Measurements from ENCODE around the gene FYN.

FYN gene

GRCh38 chr6:111769365-111770152 lies 103.7 kb downstream of the FYN start:
- DNase-seq (ENCODE audit: low read depth), result no peak
- no peak overlapping the region for H3K4me3 ChIP-seq (ENCODE audit: low read depth, low read length)
- no peak for TF ChIP-seq CTCF (IDR thresholded peaks at IDR 0.05; ENCODE audit: low read depth, low read length, missing control alignments)

- DNase-seq (ENCODE audit: low read depth), result no peak
- no peak for TF ChIP-seq CTCF (IDR thresholded peaks at IDR 0.05; ENCODE audit: low read depth, low read length, missing control alignments)
- H3K4me3 ChIP-seq (ENCODE audit: low read depth, low read length), result no peak overlapping the region
Measured at GRCh38 chr6:111768431-111768770, 104.9 kb downstream of the FYN start.

GRCh38 chr6:111767752-111768430 lies 105.4 kb downstream of the FYN start:
- H3K4me3 ChIP-seq (ENCODE audit: low read depth, low read length), result no peak overlapping the region
- no peak for TF ChIP-seq CTCF (IDR thresholded peaks at IDR 0.05; ENCODE audit: low read depth, low read length, missing control alignments)
- DNase-seq (ENCODE audit: low read depth), result no peak

DNA sequence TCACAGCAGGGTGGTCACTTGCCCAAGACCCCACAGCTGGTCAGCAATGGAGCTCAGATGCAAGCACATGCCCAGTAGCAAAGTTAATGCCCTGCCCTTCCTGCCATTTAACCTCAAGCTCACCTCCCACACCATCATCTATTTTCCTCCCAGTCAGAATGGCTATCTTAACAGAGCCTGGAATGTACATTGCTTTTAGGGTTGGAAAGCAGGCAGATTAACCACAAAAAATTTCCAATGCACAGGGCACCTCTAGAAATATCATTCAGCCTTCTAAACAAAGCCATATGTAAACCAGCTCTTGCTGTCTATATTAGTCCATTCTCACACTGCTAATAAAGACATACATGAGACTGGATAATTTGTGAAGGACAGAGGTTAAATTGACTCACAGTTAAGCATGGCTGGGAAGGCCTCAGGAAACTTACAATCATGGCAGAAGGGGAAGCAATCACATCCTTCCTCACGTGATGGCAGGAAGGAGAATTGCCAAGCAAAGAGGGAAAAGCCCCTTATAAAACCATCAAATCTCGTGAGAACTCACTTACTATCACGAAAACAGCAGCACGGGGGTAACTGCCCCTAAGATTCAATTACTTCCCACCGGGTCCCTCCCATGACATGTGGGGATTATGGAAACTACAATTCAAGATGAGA lies 106.9 kb downstream of the FYN start:
- TF ChIP-seq CTCF (IDR thresholded peaks at IDR 0.05; ENCODE audit: low read depth, low read length, missing control alignments), result no peak
- no peak overlapping the region for H3K4me3 ChIP-seq (ENCODE audit: low read depth, low read length)
- DNase-seq (ENCODE audit: low read depth), result no peak

DNA sequence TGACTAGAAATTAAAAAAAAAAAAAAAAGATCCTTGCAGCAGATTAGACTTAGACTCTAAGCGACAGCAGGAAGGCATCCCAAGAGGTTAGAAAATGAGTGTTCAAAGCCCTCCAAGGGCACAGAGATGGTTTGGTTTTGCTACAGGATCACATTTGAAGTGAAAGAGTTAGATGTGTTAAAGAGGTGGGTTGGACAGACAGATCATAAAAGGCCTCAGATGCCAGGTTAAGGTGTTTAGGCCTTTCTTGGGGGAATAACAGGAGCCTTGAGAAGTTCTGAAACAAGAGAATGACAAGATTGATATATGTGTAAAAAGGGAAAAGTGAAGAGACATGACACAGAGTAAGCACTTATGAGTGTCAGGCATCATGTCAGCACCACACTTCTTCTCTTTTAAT lies 107.5 kb downstream of the FYN start:
- no peak for DNase-seq (ENCODE audit: low read depth)
- no peak for TF ChIP-seq CTCF (IDR thresholded peaks at IDR 0.05; ENCODE audit: low read depth, low read length, missing control alignments)

DNA sequence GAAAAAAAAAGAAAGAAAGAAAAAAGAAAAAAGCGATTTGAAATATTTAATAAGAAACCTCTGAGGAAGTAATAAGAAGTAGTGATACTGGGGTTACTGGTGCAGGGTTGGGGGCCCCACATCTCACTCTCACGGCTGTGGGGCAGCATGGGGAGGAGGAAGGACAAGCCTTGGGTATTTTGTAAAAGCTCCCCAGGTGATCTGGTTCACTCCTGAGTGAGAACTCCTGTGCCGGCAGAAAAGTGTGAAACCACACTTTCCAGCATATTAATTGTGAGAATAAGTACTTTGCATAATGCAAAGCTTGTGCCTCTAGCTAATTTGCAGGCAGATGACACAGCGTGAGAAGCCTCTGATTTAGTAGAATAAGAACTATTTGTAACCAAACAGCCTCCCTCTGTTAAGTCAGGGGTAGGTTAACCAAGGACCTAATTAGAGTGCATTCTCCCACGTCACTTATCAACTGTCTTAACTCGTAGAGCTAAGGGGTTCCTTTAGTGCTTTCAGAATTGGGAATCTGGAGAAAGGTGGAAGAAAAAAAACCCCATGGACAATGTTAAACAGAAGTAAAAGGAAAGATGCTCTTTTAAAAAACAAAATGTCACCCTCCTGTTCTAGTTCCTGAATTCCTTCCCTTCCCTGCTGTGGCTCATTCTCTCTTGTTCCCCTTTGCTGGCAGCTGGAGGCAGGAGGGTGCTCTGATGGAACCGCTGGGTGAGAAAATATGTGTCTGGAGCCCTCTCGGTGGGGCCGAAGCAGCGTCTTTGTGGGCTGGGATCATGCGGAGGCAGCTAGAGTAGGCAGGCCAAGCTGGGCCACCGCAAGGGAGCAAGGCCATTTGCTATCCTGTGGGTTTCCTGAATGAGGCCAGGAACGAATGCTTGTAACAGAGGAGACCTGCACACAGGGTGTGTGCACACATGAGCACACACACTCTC lies 108.7 kb downstream of the FYN start:
- H3K4me3 ChIP-seq (ENCODE audit: low read depth, low read length), result no peak overlapping the region
- peak; percentile 31 for DNase-seq (ENCODE audit: low read depth)
- TF ChIP-seq CTCF (IDR thresholded peaks at IDR 0.05; ENCODE audit: low read depth, low read length, missing control alignments), result no peak

More for the DNA sequence above, 107.5 kb downstream of the FYN start:
- H3K4me3 ChIP-seq (ENCODE audit: low read depth, low read length), result no peak overlapping the region

Measured in GM12864 (cell line).